ENCODE measurements around the gene TPRKB.
"Not testable (repeated sequence)": the region's sequence is repeated elsewhere in the genome, so short reads cannot be mapped to it uniquely, and the experiment has no call there.

The TPRKB gene

GRCh38 chr2:73736855-73737779 is at the start of gene TPRKB:
TPRKB (minus strand) TSS chr2:73737345; CDS start chr2:73734569, 2,776 bp downstream.
- DNase-seq (ENCODE audit: low spot score): peak; percentile 97

GRCh38 chr2:73783883-73784282 is 46.7 kb upstream of the TPRKB start, which contains the start of gene C2orf78:
C2orf78 (plus strand) TSS chr2:73784183; CDS start chr2:73784310, 127 bp downstream.
- not testable (repeated sequence) for DNase-seq (ENCODE audit: low spot score)

- not testable (repeated sequence) for DNase-seq (ENCODE audit: low spot score)
These were observed 46.3 kb upstream of the TPRKB start for GRCh38 chr2:73783402-73783801.

GRCh38 chr2:73780237-73780582 is 43.1 kb upstream of the TPRKB start:
- no peak for DNase-seq (ENCODE audit: low spot score)

- peak; percentile 98 for DNase-seq (ENCODE audit: low spot score)
These were observed 42.5 kb upstream of the TPRKB start, which contains the start of gene DUSP11 for GRCh38 chr2:73779467-73780236. DUSP11 (minus strand) TSS chr2:73780103; CDS start chr2:73779974, 129 bp downstream.

GRCh38 chr2:73778867-73779466 is 41.8 kb upstream of the TPRKB start:
- DNase-seq (ENCODE audit: low spot score): not testable (repeated sequence)

GRCh38 chr2:73776869-73777519 is 39.8 kb upstream of the TPRKB start:
- DNase-seq (ENCODE audit: low spot score): no peak

GRCh38 chr2:73776381-73776780 is 39.2 kb upstream of the TPRKB start:
- DNase-seq (ENCODE audit: low spot score): no peak

GRCh38 chr2:73772819-73773218 is 35.7 kb upstream of the TPRKB start:
- no peak for DNase-seq (ENCODE audit: low spot score)

- DNase-seq (ENCODE audit: low spot score): no peak
These were observed 33.6 kb upstream of the TPRKB start for GRCh38 chr2:73770725-73771124.

- DNase-seq (ENCODE audit: low spot score): no peak
These were observed 29.8 kb upstream of the TPRKB start for GRCh38 chr2:73766994-73767393.

GRCh38 chr2:73766349-73766748 is 29.2 kb upstream of the TPRKB start:
- no peak for DNase-seq (ENCODE audit: low spot score)

GRCh38 chr2:73764945-73765344 is 27.8 kb upstream of the TPRKB start:
- DNase-seq (ENCODE audit: low spot score): no peak

GRCh38 chr2:73762571-73762970 is 25.4 kb upstream of the TPRKB start:
- no peak for DNase-seq (ENCODE audit: low spot score)

- DNase-seq (ENCODE audit: low spot score): no peak
These were observed 22.8 kb upstream of the TPRKB start for GRCh38 chr2:73759904-73760303.

GRCh38 chr2:73759285-73759764 is 22.2 kb upstream of the TPRKB start:
- no peak for DNase-seq (ENCODE audit: low spot score)

GRCh38 chr2:73754332-73754731 is 17.2 kb upstream of the TPRKB start:
- DNase-seq (ENCODE audit: low spot score): not testable (repeated sequence)

- DNase-seq (ENCODE audit: low spot score): no peak
These were observed 12.2 kb upstream of the TPRKB start for GRCh38 chr2:73749314-73749713.

- DNase-seq (ENCODE audit: low spot score): no peak
These were observed 9.7 kb upstream of the TPRKB start for GRCh38 chr2:73746877-73747208.

- no peak for DNase-seq (ENCODE audit: low spot score)
These were observed 9.1 kb upstream of the TPRKB start for GRCh38 chr2:73746015-73746876.

GRCh38 chr2:73740767-73741166 is 3.6 kb upstream of the TPRKB start:
- no peak for DNase-seq (ENCODE audit: low spot score)
